RWPE1 (cell line): ENCODE data around the gene PRKCG.

Source experiments
- CTCF ChIA-PET: fragments of 350-600 bp; sonication (Branson Sonifier 250); formaldehyde crosslinking; extraction: SDS; loops from one replicate; lab custom pipeline; 2021; lab: Yijun Ruan, JAX
- POLR2A ChIA-PET: fragments of 400-600 bp; formaldehyde crosslinking; extraction: SDS; loops from one replicate; lab custom pipeline; 2020; ENCODE audit warnings: antibody characterized with exemption; ENCODE audit not compliant: low non-redundant PET; lab: Yijun Ruan, JAX
- DNase-seq: peaks from one replicate; pipeline ENCODE4 v3.0.0; 2012; ENCODE audit warnings: low spot score
- H3K27ac ChIP-seq: fragments of 450-650 bp; 2 replicates; pipeline ENCODE4 v1.5.1; 2017
- TF ChIP-seq, protein P1 (sequence below): fragments of 450-650 bp; conservative IDR thresholded peaks from 2 replicates; pipeline ENCODE4 v1.5.1; 2017; ENCODE audit warnings: low read depth, mild to moderate bottlenecking

PRKCG gene

DNA sequence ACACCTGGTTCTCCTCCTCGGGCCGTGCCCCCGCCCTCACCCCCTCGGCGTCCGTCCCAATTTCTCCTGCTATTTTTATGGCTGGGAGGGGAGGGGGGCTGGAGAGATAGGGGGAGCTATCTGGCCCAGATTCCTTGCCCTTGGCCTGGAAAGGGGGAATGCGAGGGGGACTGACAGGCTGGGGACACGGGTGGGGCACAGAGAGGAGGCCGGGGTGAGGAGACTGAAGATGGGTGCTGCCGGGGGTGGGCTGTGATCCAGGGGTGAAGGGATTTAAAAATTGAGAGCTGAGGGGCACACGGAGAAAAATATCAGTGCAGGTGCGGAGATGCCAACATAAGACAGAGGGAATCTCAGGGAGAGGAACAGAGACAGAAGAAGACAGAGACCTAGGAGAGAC is 2.3 kb downstream of the PRKCG start:
- CTCF ChIA-PET: interaction anchor here (0.6 to 0.7 kb wide), 2 partner anchors 31 to 146 kb away, joined by 3 to 4 read pairs; no protein-coding TSS in a partner anchor
- no peak overlapping the region for H3K27ac ChIP-seq
- TF ChIP-seq, protein P1, sequence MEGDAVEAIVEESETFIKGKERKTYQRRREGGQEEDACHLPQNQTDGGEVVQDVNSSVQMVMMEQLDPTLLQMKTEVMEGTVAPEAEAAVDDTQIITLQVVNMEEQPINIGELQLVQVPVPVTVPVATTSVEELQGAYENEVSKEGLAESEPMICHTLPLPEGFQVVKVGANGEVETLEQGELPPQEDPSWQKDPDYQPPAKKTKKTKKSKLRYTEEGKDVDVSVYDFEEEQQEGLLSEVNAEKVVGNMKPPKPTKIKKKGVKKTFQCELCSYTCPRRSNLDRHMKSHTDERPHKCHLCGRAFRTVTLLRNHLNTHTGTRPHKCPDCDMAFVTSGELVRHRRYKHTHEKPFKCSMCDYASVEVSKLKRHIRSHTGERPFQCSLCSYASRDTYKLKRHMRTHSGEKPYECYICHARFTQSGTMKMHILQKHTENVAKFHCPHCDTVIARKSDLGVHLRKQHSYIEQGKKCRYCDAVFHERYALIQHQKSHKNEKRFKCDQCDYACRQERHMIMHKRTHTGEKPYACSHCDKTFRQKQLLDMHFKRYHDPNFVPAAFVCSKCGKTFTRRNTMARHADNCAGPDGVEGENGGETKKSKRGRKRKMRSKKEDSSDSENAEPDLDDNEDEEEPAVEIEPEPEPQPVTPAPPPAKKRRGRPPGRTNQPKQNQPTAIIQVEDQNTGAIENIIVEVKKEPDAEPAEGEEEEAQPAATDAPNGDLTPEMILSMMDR: no peak
- DNase-seq: no peak
- POLR2A ChIA-PET: no interaction called here

DNA sequence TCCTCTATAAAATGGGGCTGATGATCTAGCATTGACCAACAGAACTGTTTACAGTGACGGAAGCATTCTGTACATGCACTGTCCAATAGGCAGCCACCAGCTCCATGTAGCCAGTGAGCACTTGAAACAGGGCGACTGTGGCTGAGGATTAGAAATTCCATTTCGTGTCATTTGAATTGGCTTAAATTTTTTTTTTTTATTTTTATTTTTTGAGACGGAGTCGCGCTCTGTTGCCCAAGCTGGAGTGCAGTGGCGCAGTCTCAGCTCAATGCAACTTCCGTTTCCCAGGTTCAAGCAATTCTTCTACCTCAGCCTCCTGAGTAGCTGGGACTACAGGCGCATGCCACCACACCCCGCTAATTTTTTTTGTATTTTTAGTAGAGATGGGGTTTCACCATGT is 3.0 kb downstream of the PRKCG start:
- POLR2A ChIA-PET: no interaction called here
- DNase-seq: no peak
- CTCF ChIA-PET: interaction anchor here (0.6 to 0.7 kb wide), 3 partner anchors 31 to 145 kb away, joined by 3 to 4 read pairs (median 3); no protein-coding TSS in a partner anchor
- TF ChIP-seq, protein P1: no peak
- no peak overlapping the region for H3K27ac ChIP-seq

DNA sequence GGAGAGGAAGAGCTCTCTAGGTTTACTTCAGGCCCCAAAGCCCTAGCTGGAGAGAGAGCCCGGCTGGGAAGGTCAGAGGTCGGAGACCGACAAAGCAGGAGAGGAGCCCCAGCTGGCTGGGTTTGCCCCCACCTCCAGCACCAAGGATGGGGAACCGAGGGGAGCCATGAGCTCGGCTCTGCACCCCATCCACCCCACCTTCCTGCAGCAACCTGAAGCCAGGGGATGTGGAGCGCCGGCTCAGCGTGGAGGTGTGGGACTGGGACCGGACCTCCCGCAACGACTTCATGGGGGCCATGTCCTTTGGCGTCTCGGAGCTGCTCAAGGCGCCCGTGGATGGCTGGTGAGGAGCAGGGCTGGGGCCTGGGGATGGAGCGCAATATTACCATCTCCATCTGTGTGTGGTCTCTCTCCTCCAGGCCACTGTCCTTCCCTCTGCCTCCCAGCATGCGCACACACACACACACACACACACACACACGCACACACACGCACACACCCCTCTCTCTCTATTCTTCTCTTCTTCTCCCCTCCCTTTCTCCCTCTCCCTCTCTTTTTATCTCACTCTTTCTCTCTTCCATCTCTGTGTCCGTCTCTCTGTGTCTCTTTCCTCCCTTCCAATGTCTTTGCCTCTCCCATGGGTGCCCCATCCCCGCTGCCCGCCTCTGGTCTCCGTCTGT is 10.4 kb downstream of the PRKCG start:
- no peak overlapping the region for H3K27ac ChIP-seq
- no peak for DNase-seq
- POLR2A ChIA-PET: no interaction called here
- TF ChIP-seq, protein P1: no peak
- CTCF ChIA-PET: interaction anchor here (0.6 kb wide), 1 partner anchor 33 kb away, joined by 3 read pairs; no protein-coding TSS in a partner anchor

DNA sequence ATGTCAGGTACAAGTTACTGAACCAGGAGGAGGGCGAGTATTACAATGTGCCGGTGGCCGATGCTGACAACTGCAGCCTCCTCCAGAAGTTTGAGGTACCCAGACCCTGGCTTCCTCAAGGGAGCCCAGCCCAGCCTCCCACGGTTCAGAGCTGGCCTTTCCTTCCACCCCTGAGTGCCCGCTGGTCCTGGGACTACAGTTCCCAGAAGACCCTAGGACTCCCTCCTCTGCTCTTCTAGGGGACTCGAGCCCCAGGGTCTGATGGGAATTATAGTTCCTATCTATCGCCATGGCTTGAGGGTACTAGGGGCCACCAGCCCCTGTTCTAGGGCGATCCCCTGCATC is 11.0 kb downstream of the PRKCG start:
- POLR2A ChIA-PET: no interaction called here
- TF ChIP-seq, protein P1: no peak
- CTCF ChIA-PET: interaction anchor here (0.6 kb wide), 1 partner anchor 131 kb away, joined by 3 read pairs; no protein-coding TSS in a partner anchor
- DNase-seq: no peak
- no peak overlapping the region for H3K27ac ChIP-seq

DNA sequence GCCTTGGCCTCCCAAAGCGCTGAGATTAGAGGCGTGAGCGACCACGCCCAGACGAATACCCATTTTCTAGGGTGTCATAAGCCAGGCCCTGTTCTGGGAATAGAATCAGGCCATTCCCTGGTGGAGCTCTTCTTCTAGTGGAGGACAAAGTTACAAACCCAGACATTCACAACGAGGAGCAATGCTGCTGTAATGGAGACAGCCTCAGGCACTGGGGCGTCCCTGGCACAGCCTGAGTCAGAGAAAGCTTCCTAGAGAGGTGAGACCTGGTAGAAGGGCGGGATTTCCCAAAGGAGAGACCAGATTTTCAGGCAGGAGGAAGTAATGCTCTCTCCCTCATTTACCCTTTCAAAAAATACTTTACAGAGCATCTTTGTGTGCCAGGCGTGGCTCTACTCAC is 12.7 kb downstream of the PRKCG start:
- TF ChIP-seq, protein P1: no peak
- ChIA-PET CTCF (interaction anchor here (0.6 to 1.2 kb wide), 3 partner anchors 13 to 129 kb away, joined by 3 to 5 read pairs (median 3); partner anchors contain the start of gene PRKCG), POLR2A (no interaction called here)
- H3K27ac ChIP-seq: no peak overlapping the region
- peak; percentile 64 for DNase-seq

DNA sequence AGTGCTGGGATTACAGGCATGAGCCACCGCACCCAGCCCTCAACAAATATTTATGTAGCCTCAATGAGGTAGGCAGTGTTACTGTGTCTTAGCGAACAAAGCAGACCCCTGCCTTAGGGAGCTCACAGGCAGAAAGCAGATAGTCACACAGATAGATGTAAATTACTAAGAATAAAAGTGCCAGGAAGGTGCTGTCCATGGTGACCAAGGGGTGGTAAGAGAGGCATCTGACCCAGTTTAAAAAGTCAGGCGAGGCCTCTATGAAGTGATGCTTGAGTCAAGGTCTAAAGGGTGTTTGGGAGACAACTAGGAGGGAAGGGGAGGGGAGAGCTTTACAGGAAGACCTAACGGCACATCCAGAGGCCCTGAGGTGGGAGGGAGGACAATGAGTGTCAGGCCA is 14.7 kb downstream of the PRKCG start:
- TF ChIP-seq, protein P1: no peak
- CTCF ChIA-PET: no interaction called here

More for the DNA sequence above, 14.7 kb downstream of the PRKCG start:
- no peak for DNase-seq
- no peak overlapping the region for H3K27ac ChIP-seq
- POLR2A ChIA-PET: no interaction called here
